CD14-positive monocyte (primary cell): Measurements from ENCODE around the gene VWA1. TPM values are rescaled to one million over a fixed set of nuclear protein-coding genes. Genes with fewer than 3 reads are reported as not detected.

Experiments
- DNase-seq, 3 donors: peaks; one replicate each; pipeline ENCODE4 v3.0.0-alpha.2; 2011 to 2022
- H2AFZ ChIP-seq: 2 replicates; pipeline ENCODE4 v1.6.0; 2012; ENCODE audit warnings: mild to moderate bottlenecking, low read depth, low read length, inconsistent platforms; ENCODE audit not compliant: insufficient read depth, poor library complexity, severe bottlenecking
- H3K27ac ChIP-seq, 2 donors: 1 replicate in 1 of 2; 2 replicates in 1 of 2; pipeline ENCODE4 v1.5.1; 2012 to 2013; ENCODE audit warnings: low read length in 2 of 2, control low read depth in 1 of 2, inconsistent platforms in 1 of 2, low read depth in 1 of 2, mild to moderate bottlenecking in 1 of 2
- H3K27me3 ChIP-seq, 2 donors: one replicate each; pipeline versions ENCODE4 v1.6.0 to v1.6.1; 2011 to 2013; ENCODE audit warnings: low read length in 2 of 2; ENCODE audit not compliant: control insufficient read depth in 2 of 2, insufficient read depth in 2 of 2
- H3K36me3 ChIP-seq, 2 donors: replicated peaks in 1 of 2; 1 replicate in 1 of 2; 2 replicates in 1 of 2; pipeline versions ENCODE4 v1.5.1 to v1.6.1; 2012 to 2013; ENCODE audit warnings: low read length in 2 of 2, control low read depth in 1 of 2, inconsistent platforms in 1 of 2, mild to moderate bottlenecking in 1 of 2; ENCODE audit not compliant: insufficient read depth in 2 of 2, control insufficient read depth in 1 of 2
- H3K4me1 ChIP-seq, 2 donors: 1 replicate in 1 of 2; 2 replicates in 1 of 2; pipeline versions ENCODE4 v1.5.1 to v1.6.1; 2012 to 2013; ENCODE audit warnings: low read length in 2 of 2, control low read depth in 1 of 2, inconsistent platforms in 1 of 2, mild to moderate bottlenecking in 1 of 2, moderate library complexity in 1 of 2; ENCODE audit not compliant: insufficient read depth in 2 of 2, control insufficient read depth in 1 of 2
- H3K4me2 ChIP-seq: replicated peaks from 2 replicates; pipeline ENCODE3; 2012; ENCODE audit warnings: low read length, moderate library complexity, mild to moderate bottlenecking; ENCODE audit not compliant: poor library complexity, severe bottlenecking; ENCODE audit errors: extremely low read depth
- H3K4me3 ChIP-seq, 3 experiments: fragments of 200-600 bp in 1 of 3; sonication (generic) in 1 of 3; replicated peaks in 1 of 3; 1 replicate in 2 of 3; 2 replicates in 1 of 3; pipeline ENCODE4 v1.5.1; 2011 to 2013; ENCODE audit warnings: low read length in 3 of 3, mild to moderate bottlenecking in 3 of 3, control low read depth in 2 of 3, low read depth in 2 of 3, inconsistent platforms in 1 of 3, moderate library complexity in 1 of 3
- H3K79me2 ChIP-seq: 2 replicates; pipeline ENCODE4 v1.6.0; 2012; ENCODE audit warnings: mild to moderate bottlenecking, control low read depth, inconsistent platforms, low read length, moderate library complexity; ENCODE audit not compliant: insufficient read depth
- H3K9ac ChIP-seq: 2 replicates; pipeline ENCODE4 v1.6.0; 2017; ENCODE audit warnings: low read length, mild to moderate bottlenecking; ENCODE audit not compliant: insufficient read depth, poor library complexity, severe bottlenecking
- H3K9me3 ChIP-seq, 2 donors: replicated peaks in 1 of 2; 1 replicate in 1 of 2; 2 replicates in 1 of 2; pipeline versions ENCODE4 v1.5.1 to v1.6.1; 2012 to 2013; ENCODE audit warnings: low read length in 2 of 2, control low read depth in 1 of 2; ENCODE audit not compliant: control insufficient read depth in 1 of 2, insufficient read depth in 1 of 2
- H4K20me1 ChIP-seq: 2 replicates; pipeline ENCODE4 v1.6.0; 2012; ENCODE audit warnings: mild to moderate bottlenecking, low read length, control low read depth, moderate library complexity; ENCODE audit not compliant: insufficient read depth
- H3K27ac Mint-ChIP-seq, 7 donors: one replicate each; pipeline ENCODE4 v1.8.0; 2020; ENCODE audit warnings: mild to moderate bottlenecking in 7 of 7, mixed read lengths in 7 of 7, moderate library complexity in 6 of 7, inconsistent platforms in 2 of 7
- H3K27me3 Mint-ChIP-seq, 3 donors: one replicate each; pipeline ENCODE4 v1.8.0; 2021 to 2022; ENCODE audit warnings: low read depth in 3 of 3, mild to moderate bottlenecking in 3 of 3, mixed read lengths in 3 of 3, moderate library complexity in 3 of 3, inconsistent platforms in 1 of 3
- H3K36me3 Mint-ChIP-seq, 2 donors: one replicate each; pipeline ENCODE4 v1.8.0; 2020; ENCODE audit warnings: mixed read lengths in 2 of 2, inconsistent platforms in 1 of 2, mild to moderate bottlenecking in 1 of 2
- H3K4me1 Mint-ChIP-seq: one replicate; pipeline ENCODE4 v1.8.0; 2020; ENCODE audit warnings: mild to moderate bottlenecking, mixed read lengths
- H3K4me3 Mint-ChIP-seq, 2 donors: one replicate each; pipeline ENCODE4 v1.8.0; 2020; ENCODE audit warnings: mild to moderate bottlenecking in 2 of 2, mixed read lengths in 2 of 2, moderate library complexity in 1 of 2
- H3K9me3 Mint-ChIP-seq, 7 donors: one replicate each; pipeline ENCODE4 v1.8.0; 2020 to 2022; ENCODE audit warnings: mixed read lengths in 7 of 7, mild to moderate bottlenecking in 6 of 7, moderate library complexity in 6 of 7, inconsistent platforms in 2 of 7
- WGBS: methylation state at CpG from one replicate; pipeline ENCODE4 v1.1.5; 2013; ENCODE audit warnings: missing lambda C conversion rate; ENCODE audit not compliant: insufficient coverage; 5-methylcytosine and 5-hydroxymethylcytosine counted together
- intact Hi-C, 2 donors: fragments of 100-400 bp; cut with micrococcal nuclease; formaldehyde crosslinking; loops; one replicate each; pipeline versions ENCODE4 v1.15.0 to v1.15.1; 2023
- polyA plus RNA-seq, 3 donors: library from polyadenylated mRNA; depleted of rRNA in 1 of 3; unstranded in 2 of 3; stranded (reverse) in 1 of 3; fragments of 300-500 nt in 2 of 3; fragments of >200 nt in 1 of 3; fragmentation: Illumina TruSeq in 2 of 3; gene quantifications; 1 replicate in 2 of 3; 2 replicates in 1 of 3; pipeline ENCODE4 v1.2.3, GENCODE V29; 2012 to 2021
- TF ChIP-seq, protein P1 (sequence below): fragments of 200-600 bp; IDR thresholded peaks from one replicate; pipeline ENCODE4 v1.8.0; 2022; ENCODE audit warnings: antibody characterized with exemption, mild to moderate bottlenecking

Gene VWA1
- polyA plus RNA-seq, 3 donors: not detected

DNA sequence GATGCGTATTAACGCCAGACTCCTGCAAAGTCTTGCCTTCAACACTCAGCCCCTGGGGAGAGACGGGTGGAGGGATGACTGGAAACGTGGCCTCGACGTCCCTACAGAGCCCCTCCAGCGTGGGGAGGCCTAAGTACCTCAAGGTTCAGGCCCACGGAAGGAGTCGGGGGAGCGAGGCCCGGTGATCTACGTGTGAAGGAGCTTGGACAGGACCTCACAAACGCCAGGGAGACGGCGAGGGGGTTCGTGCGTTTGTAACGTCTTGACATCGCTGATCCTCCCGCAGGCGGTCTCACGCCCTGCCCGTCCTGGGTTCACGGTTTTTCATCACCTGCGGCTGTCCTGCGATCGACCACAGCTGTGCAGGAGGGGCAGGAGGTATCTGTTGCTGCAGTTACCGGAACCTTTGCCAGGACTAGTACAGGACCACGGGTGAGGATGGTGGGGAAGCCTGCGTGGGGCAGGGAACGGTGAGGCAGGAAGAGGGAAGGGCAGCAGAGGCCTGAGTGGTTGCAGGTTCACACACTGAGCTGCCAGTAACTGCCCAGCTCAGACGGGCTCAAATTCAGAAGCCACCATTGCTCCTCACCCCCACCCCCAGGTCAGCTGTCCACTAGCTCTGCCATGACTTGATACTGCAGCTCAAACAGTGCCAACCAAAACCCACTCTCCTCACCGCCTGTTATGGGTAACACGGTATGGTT lies 35.5 kb upstream of the VWA1 start:
- Histone ChIP-seq H3K4me1 (peaks cover 24 to 31% of the 10 kb centered on the region in 2 donors), H3K9me3 (no peaks in the 10 kb centered on the region), H3K36me3 (peaks cover 53 to 66% of the 10 kb centered on the region in 2 donors), H3K27me3 (no peaks in the 10 kb centered on the region), H3K9ac (peak overlapping the region; percentile 97), H3K79me2 (peaks cover 74% of the 10 kb centered on the region), H3K4me3 (peak overlapping the region; percentile 70 to 99 (median 87)), H3K4me2 (peak overlapping the region; percentile 88), H2AFZ (peak overlapping the region; percentile 86), H3K27ac (peak overlapping the region; percentile 82), H4K20me1 (peaks cover 35% of the 10 kb centered on the region)
- no peaks in the 10 kb centered on the region for H3K9me3 Mint-ChIP-seq
- intact Hi-C loops: no loop called here
- DNase-seq: no peak
- H3K4me1 Mint-ChIP-seq: peaks cover 32% of the 10 kb centered on the region
- H3K27ac Mint-ChIP-seq: peak overlapping the region; percentile 87 to 95 (median 91)
- WGBS: 4% methylated on average over 32 of the region's 34 CpGs
- no peaks in the 10 kb centered on the region for H3K27me3 Mint-ChIP-seq
- TF ChIP-seq, protein P1, sequence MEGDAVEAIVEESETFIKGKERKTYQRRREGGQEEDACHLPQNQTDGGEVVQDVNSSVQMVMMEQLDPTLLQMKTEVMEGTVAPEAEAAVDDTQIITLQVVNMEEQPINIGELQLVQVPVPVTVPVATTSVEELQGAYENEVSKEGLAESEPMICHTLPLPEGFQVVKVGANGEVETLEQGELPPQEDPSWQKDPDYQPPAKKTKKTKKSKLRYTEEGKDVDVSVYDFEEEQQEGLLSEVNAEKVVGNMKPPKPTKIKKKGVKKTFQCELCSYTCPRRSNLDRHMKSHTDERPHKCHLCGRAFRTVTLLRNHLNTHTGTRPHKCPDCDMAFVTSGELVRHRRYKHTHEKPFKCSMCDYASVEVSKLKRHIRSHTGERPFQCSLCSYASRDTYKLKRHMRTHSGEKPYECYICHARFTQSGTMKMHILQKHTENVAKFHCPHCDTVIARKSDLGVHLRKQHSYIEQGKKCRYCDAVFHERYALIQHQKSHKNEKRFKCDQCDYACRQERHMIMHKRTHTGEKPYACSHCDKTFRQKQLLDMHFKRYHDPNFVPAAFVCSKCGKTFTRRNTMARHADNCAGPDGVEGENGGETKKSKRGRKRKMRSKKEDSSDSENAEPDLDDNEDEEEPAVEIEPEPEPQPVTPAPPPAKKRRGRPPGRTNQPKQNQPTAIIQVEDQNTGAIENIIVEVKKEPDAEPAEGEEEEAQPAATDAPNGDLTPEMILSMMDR: no peak
- H3K36me3 Mint-ChIP-seq: peaks cover 46 to 73% of the 10 kb centered on the region in 2 donors
- peak overlapping the region; percentile 89 to 93 for H3K4me3 Mint-ChIP-seq

DNA sequence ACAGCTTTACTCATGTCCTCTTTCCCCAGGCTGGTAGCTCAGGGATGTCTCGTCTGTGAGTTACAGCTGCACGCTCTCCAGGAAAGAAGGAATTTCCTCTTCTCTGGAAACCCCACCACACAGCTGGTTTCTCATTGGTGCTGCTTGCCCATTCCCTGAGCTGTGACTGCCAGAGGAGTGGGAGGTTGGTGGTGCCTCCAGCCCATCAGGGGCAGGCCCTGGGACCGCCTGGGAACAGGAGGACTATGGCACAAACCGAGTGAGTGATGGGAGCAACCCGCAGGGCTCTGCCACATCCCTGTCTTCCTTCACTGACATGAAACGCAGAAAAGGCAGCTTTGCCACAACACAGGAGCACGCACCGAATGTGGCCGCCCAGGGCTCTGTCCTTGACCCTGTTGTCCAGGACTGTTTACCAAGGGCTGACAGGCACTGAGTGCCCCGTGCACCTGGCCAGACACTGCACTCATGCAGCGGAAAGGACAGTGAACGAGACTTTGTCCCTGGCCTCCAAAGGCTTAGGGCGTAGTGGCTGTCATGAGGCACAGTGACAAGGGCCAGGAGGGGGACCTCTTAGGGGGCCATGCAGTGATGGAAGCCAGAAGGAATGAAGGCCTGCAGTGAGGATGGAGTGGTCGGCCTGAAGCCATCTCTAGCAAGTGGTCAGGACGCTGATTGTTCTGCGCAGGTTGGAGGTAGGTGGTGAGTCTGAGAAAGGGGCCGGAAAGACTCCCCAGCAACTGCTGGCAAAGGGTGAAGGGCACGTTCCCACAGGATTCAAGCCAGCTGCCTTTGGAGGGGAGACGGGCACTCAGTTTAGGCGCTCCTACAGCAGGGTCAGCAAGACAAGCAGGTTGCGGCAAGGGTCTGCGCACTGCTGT lies 34.7 kb upstream of the VWA1 start:
- H3K27ac Mint-ChIP-seq: peak overlapping the region; percentile 87 to 95 (median 91)
- Histone ChIP-seq H3K4me3 (peak overlapping the region in 2 of 3 experiments; percentile 70 to 87), H3K36me3 (peaks cover 53 to 66% of the 10 kb centered on the region in 2 donors), H3K9ac (peak overlapping the region; percentile 97), H3K9me3 (no peaks in the 10 kb centered on the region), H3K79me2 (peaks cover 74% of the 10 kb centered on the region), H3K27ac (peak overlapping the region in 1 of 2 donors; percentile 82), H3K4me1 (peaks cover 24 to 32% of the 10 kb centered on the region in 2 donors), H2AFZ (no peak overlapping the region), H3K27me3 (no peaks in the 10 kb centered on the region), H3K4me2 (peak overlapping the region; percentile 88), H4K20me1 (peaks cover 34% of the 10 kb centered on the region)
- no peaks in the 10 kb centered on the region for H3K27me3 Mint-ChIP-seq
- no peak for DNase-seq
- intact Hi-C loops: no loop called here
- peaks cover 46 to 73% of the 10 kb centered on the region in 2 donors for H3K36me3 Mint-ChIP-seq
- TF ChIP-seq, protein P1: no peak
- peaks cover 32% of the 10 kb centered on the region for H3K4me1 Mint-ChIP-seq
- H3K9me3 Mint-ChIP-seq: no peaks in the 10 kb centered on the region
- peak overlapping the region; percentile 89 to 93 for H3K4me3 Mint-ChIP-seq
- WGBS: 97% methylated on average over 19 of the region's 22 CpGs
